Lung microvascular endothelial cell (primary cell): Measurements from ENCODE around the gene TPCN1. TPM values are rescaled to one million over a fixed set of nuclear protein-coding genes. Genes with fewer than 3 reads are reported as not detected.
A peak's percentile ranks its signal among the peaks of the same experiment; 100 is the strongest.

Experiments
- DNase-seq, 2 donors: peaks; one replicate each; pipeline versions ENCODE4 v3.0.0 to v3.0.0-alpha.2; 2010; ENCODE audit warnings: low read depth in 2 of 2
- total RNA-seq: library from RNA; depleted of rRNA; stranded (reverse); fragments of >200 nt; gene quantifications from 2 replicates; pipeline ENCODE4 v1.2.1, GENCODE V29; 2014

TPCN1 gene
- total RNA-seq, 1 donor from 2014 or later = 3.8 TPM

GRCh38 chr12:113260636-113261300 is 39.5 kb downstream of the TPCN1 start:
- DNase-seq = no peak

- DNase-seq = no peak
These were observed 40.7 kb downstream of the TPCN1 start for GRCh38 chr12:113261847-113262470.

DNA sequence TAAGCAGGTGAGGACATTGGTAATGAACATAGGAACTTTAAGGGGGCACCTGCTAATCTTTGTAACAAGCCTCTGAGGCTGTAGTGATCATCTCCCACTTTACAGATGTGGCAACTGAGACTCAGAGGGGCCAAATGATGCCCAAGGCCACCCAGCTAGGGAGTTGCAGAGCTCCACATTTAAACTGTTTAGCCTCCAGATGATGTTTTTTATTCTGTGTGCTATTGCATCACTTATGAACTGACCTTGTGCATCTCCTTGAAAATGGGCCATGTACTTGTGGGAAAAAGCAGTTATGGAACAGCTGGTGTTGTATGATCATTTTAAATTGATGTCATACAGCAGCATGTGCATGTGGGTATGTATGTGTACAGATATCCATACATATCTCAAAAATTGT is 41.4 kb downstream of the TPCN1 start:
- DNase-seq = no peak

DNA sequence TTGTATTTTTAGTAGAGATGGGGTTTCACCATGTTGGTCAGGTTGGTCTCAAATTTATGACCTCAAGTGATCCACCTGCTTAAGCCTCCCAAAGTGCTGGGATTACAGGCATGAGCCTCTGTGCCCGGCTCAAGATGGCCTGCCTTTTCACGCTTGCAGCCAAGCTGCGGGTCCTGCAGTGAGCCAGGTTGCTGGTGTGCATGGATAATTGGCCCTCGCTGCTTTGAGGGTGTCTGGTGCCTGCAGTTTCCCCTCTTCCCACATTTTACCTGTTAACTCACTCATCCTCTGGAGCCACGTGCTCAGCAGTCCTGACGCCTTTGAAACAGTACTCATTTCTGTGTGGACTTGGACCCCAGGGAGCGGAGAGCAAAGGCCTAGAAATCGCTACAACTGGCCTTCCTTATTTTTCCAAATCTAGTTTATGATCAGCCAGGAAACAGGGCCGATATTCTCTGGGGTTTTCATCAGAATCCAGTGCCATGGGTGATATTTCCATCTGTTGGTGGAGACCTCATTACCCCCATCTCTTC is 42.2 kb downstream of the TPCN1 start:
- no peak for DNase-seq

- no peak for DNase-seq
These were observed 45.0 kb downstream of the TPCN1 start for GRCh38 chr12:113266106-113266895.

- DNase-seq = no peak
These were observed 46.4 kb downstream of the TPCN1 start for GRCh38 chr12:113267621-113268020.

- no peak for DNase-seq
These were observed 46.9 kb downstream of the TPCN1 start for GRCh38 chr12:113268136-113268535.

DNA sequence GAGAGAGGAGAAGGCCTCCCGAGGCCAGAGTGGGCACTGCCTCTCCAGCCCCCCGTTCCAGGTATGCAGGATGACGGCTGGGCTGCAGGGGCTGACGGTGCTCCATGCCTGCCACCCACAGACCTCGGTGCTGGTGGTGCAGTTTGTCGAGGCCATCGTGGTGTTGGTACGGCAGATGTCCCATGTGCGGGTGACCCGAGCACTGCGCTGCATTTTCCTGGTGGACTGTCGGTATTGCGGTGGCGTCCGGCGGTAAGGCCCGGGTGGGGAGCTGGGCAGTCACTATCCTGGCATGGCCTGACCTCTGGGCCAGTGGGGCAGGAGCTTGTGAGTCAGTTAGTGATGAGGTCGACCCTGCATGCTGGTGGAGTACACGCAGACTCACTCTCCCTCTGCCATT is 47.4 kb downstream of the TPCN1 start:
- no peak for DNase-seq

DNA sequence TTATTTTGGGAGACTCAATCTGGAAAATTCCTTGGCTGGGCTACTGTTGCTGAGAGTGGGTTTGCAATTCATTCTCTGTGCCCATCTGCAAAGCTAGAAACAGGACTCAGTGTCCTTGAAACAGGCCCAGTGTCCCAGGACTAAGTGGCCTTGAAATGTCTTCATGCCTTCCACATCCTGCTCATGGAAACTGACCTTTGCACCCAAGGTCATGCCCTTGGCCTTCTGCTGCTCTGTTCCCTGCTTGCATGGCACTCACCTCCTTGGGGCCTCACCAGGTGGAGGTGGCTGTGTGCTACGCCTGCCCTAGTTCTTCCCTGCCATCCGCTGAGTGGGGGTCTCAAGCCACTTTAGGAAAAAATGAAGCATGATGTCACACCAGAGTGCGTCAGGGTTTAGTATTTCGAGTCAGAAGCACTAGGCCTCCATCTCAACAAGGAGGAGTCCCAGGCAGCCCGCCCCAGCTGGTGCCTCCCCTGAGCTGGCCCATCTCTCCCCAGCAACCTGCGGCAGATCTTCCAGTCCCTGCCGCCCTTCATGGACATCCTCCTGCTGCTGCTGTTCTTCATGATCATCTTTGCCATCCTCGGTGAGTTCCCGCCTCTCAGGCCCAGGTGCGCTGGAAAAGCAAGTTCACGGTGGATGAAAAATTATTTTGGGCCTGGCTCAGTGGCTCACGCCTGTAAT is 48.1 kb downstream of the TPCN1 start:
- no peak for DNase-seq

DNA sequence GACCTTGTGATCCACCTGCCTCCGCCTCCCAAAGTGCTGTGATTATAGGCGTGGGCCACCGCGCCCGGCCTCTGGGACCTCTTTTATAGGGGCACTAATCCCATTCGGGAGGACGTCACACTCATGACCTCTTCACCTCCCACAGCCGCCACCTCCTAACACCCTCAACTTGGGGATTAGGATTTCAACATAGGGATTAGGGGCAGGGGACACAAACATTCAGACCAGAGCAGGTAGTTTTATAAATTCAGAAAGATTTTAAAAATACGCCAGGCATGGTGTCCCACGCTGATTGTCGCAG is 49.4 kb downstream of the TPCN1 start:
- DNase-seq = no peak

GRCh38 chr12:113271466-113271852 is 50.2 kb downstream of the TPCN1 start:
- DNase-seq = no peak

DNA sequence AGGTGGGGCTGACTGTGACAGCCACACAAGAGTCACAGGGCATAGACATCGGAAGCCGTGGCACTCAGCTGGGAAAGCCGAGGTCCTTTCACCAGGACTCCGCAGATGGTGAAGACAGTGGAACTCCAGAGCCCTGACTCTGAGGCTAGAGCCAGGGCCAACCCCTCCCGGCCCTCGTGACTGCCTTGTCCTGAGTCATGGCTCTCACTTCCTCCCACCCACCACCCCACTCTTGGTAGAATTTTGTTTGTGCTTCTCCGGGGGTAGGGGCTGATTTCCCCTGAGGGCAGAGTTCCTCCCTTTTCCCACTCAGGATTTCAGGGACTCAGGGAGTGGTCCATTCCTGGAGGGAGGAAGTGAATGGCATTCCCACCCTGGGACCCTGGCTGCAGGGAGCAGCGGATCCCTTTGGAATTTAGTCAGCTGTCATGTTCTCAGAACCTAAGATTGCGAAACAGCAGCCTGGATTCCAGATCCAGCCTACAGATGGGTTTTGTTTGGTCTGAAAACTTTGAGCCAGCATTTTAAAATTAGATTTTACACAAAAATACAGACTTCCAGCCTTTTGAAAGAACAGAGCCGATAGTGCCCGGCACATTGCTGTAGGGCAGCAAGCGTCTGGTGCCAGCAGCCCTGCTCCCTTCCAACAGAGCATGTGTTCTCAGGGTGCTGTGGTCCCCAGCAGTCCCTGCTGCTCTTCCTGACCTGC is 50.7 kb downstream of the TPCN1 start:
- DNase-seq = peak; percentile 21 to 32

DNA sequence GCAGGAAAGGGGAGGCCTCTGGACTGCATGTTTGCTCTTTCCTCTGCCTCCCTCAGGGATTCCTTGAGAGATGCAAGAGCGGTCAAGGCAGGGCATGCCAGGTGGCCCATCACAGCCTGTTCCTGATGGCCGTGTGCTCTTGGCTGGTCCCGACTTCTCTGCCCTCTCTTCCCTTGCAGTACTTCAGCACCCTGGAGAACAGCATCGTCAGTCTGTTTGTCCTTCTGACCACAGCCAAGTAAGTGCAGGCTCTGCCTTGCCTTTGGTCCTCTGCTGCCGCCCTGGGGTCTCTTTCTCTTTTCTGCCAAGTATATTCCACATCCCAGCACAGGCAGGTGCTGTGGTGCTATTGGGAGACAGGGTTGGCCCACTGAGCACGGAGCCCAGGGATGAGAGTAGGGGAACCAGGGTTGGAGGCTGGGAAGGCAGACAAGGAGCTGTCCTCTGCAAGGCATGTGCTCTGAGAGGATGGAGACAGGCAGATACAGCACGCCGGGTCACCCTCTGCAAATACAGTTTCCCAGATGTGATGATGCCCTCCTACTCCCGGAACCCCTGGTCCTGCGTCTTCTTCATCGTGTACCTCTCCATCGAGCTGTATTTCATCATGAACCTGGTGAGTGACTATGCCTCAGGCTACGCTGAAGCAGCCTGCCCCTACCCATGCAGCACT is 51.9 kb downstream of the TPCN1 start:
- peak in 1 of 2 donors; percentile 20 for DNase-seq

GRCh38 chr12:113274848-113275247 is 53.6 kb downstream of the TPCN1 start:
- DNase-seq = no peak

DNA sequence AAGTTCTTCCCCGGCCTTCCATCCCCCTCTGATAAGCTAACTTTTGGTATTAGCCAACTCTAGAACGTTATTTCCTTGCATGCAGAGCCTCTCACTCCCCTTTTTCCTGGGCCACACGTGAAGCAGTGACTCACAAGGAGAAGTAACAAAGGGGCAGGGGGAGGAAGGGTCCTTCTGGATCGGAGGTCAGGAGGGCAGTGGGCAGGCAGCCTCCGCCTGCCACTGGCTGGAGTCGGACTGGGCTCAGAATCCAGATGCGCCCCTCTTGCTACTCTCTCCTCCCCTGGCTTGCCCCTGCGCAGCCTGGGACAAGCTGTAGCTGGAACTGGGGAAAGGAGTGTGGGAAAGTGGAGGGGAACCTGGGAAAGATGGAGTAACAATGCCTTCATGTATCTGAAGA is 55.0 kb downstream of the TPCN1 start:
- no peak for DNase-seq

GRCh38 chr12:113276946-113277500 is 55.8 kb downstream of the TPCN1 start:
- no peak for DNase-seq

DNA sequence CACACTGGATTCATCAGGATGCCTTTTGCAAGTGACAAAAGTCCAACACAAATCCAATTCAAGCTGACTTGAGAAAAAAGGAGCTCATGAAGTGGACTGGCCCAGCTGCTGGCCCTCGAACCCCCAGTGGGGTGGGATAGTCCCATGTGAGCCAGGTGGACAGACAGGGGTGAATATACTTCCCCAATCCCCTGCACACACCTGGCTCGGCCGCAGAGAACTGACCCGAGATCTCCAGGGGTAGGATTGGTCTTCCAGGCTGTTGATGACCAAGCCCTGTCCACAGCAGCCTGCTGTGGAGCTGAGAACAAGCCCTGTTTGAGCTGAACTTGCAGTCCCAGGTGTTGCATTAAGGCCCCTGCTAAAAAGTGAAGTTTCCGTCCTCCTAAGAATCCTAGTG is 56.2 kb downstream of the TPCN1 start:
- DNase-seq = no peak

DNA sequence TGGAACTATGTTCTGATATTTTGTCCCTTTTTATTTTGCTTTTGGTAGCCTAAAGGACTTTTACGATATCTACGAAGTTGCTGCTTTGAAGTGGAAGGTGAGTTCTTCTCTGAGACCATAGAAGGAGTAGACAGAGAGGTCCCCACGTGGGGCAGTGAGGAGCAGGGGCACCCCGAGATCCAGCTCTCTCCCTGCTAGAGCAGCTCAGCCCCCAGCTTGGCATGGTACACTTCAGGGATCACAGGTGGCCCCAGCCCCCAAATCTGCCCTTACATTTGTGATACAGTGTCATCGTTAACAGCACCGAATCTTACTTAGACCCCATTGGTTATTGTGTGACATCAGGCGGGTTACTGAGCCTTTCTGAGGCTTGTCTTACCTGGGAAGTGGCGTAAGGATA is 56.9 kb downstream of the TPCN1 start:
- no peak for DNase-seq

GRCh38 chr12:113278633-113279032 is 57.4 kb downstream of the TPCN1 start:
- DNase-seq = no peak

DNA sequence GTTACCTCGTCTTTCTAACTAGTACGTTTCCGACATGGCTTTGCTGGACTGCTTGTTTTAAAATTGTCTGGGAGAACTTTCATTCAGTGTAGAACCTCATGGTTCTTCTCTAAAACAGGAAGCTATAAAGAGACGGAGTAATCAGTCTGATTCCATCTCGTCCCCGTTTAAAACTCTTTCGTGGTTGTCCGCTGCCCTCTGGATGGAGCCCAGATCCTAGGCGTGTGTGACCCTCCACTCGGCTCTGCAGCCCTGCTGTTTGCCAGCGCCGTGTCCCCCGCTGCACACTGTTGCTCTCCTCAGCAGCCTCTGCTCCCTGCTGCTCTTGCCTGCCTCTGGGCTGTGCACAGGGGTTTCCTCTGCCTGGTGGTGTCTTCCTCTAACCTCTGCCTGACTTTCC is 63.5 kb downstream of the TPCN1 start:
- DNase-seq = no peak
